ENCODE results near the gene PPIL6.

GRCh38 chr6:109467696-109468095, 27.3 kb upstream of the PPIL6 start:
- TF ChIP-seq, protein P1, sequence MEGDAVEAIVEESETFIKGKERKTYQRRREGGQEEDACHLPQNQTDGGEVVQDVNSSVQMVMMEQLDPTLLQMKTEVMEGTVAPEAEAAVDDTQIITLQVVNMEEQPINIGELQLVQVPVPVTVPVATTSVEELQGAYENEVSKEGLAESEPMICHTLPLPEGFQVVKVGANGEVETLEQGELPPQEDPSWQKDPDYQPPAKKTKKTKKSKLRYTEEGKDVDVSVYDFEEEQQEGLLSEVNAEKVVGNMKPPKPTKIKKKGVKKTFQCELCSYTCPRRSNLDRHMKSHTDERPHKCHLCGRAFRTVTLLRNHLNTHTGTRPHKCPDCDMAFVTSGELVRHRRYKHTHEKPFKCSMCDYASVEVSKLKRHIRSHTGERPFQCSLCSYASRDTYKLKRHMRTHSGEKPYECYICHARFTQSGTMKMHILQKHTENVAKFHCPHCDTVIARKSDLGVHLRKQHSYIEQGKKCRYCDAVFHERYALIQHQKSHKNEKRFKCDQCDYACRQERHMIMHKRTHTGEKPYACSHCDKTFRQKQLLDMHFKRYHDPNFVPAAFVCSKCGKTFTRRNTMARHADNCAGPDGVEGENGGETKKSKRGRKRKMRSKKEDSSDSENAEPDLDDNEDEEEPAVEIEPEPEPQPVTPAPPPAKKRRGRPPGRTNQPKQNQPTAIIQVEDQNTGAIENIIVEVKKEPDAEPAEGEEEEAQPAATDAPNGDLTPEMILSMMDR (IDR thresholded peaks at IDR 0.05), result no peak
- TF ChIP-seq POLR2AphosphoS5 (IDR thresholded peaks at IDR 0.05), result no peak
- no peak for TF ChIP-seq POLR2A (IDR thresholded peaks at IDR 0.05)
- no peak for TF ChIP-seq EP300 (IDR thresholded peaks at IDR 0.05)

Measured in gastroesophageal sphincter (tissue), 3 donors.